ENCODE data around the gene DIS3L. TPM values are rescaled to one million over a fixed set of nuclear protein-coding genes. Genes with fewer than 3 reads are reported as not detected.

The DIS3L gene
- total and polyA plus RNA-seq, 2 of the 13 experiments (the other 11 are each of a cell fraction or from before 2014, with no cell fraction given) = 21.0 to 50.5 TPM

GRCh38 chr15:66278056-66278455 lies 15.3 kb upstream of the DIS3L start:
- H2AFZ ChIP-seq (ENCODE audit: low read length) = no peak overlapping the region
- POLR2A ChIA-PET = no interaction called here
- H3K27me3 ChIP-seq (ENCODE audit: control insufficient read depth in 1 of 2, insufficient read depth in 2 of 2, low read length in 2 of 2) = peaks cover 0 to 15% of the 10 kb centered on the region in 2 experiments; a peak in 3 of 5 replicates
- CTCF ChIA-PET (ENCODE audit: low intra/inter-chr PET ratio, low total read pairs) = no interaction called here
- H3K9me3 ChIP-seq (ENCODE audit: low read length) = no peaks in the 10 kb centered on the region
- DNase-seq (ENCODE audit: low spot score) (no peak), FAIRE-seq (no peak), ATAC-seq (no peak)
- no peak overlapping the region for H3K4me2 ChIP-seq (ENCODE audit: low read depth, low read length)
- no peaks in the 10 kb centered on the region for H3K4me1 ChIP-seq (ENCODE audit: insufficient read depth, low read length)
- in situ Hi-C loops (cut with HindIII; ENCODE audit: extremely low pct_ligation_motif_present, low pct_unique_long_range_greater_than_20kb) (no loop called here), intact Hi-C loops (cut with micrococcal nuclease; ENCODE audit: unreplicated experiment) (no loop called here)
- no TSS peak for BruUV-seq (replicated peaks)
- WGBS (ENCODE audit: low lambda C conversion rate) = 60% methylated on average over 6 of the region's 6 CpGs
- TF ChIP-seq ZNF367 (CRISPR knock-in tag; IDR thresholded peaks at IDR 0.05; ENCODE audit: borderline replicate concordance) = no peak
- TF ChIP-seq CREM (IDR thresholded peaks at IDR 0.05) = no peak
- TF ChIP-seq CREM (CRISPR knock-in tag; IDR thresholded peaks at IDR 0.05) = no peak
- no peak for TF ChIP-seq HOXA3 (CRISPR knock-in tag; IDR thresholded peaks at IDR 0.05)
- no peak for TF ChIP-seq ERF (CRISPR knock-in tag; IDR thresholded peaks at IDR 0.05)
- TF ChIP-seq KLF9 (CRISPR knock-in tag; IDR thresholded peaks at IDR 0.05; ENCODE audit: low read depth) = no peak
- TF ChIP-seq BRCA1 (CRISPR knock-in tag; IDR thresholded peaks at IDR 0.05) = no peak
- TF ChIP-seq CCAR2 (optimal IDR thresholded peaks at IDR 0.05; ENCODE audit: low read depth, low read length) = no peak
- no peak for TF ChIP-seq NR2C2 (CRISPR knock-in tag; IDR thresholded peaks at IDR 0.05; ENCODE audit: borderline replicate concordance)
- no peak for TF ChIP-seq ZBTB43 (CRISPR knock-in tag; conservative IDR thresholded peaks at IDR 0.05)
- no peak for TF ChIP-seq CC2D1A (CRISPR knock-in tag; IDR thresholded peaks at IDR 0.05)
- no peak for TF ChIP-seq NR2F6 (IDR thresholded peaks at IDR 0.05)
- TF ChIP-seq NR2F6 (CRISPR knock-in tag; IDR thresholded peaks at IDR 0.05) = no peak
- TF ChIP-seq SNRNP70 (IDR thresholded peaks at IDR 0.05; ENCODE audit: low read depth, low read length) = no peak
- H4K20me1 ChIP-seq (ENCODE audit: insufficient read depth, low read length) = no peaks in the 10 kb centered on the region
- H3K36me3 ChIP-seq (replicated peaks in 1 of 2; ENCODE audit: control insufficient read depth in 1 of 2, insufficient read depth in 2 of 2, low read length in 2 of 2) = no peaks in the 10 kb centered on the region
- no peak overlapping the region for H3K4me3 ChIP-seq (replicated peaks in 1 of 3; ENCODE audit: insufficient read depth in 1 of 3, low read depth in 2 of 3, low read length in 3 of 3)
- H3K9ac ChIP-seq (ENCODE audit: insufficient read depth, low read depth, low read length) = no peak overlapping the region
- H3K79me2 ChIP-seq (ENCODE audit: insufficient read depth, low read length) = no peaks in the 10 kb centered on the region
- no peak overlapping the region for H3K27ac ChIP-seq (ENCODE audit: extremely low read length, insufficient read depth, low read length)

Measured in HepG2 (cell line).